ENCODE results near the gene AUTS2.

AUTS2 gene

DNA sequence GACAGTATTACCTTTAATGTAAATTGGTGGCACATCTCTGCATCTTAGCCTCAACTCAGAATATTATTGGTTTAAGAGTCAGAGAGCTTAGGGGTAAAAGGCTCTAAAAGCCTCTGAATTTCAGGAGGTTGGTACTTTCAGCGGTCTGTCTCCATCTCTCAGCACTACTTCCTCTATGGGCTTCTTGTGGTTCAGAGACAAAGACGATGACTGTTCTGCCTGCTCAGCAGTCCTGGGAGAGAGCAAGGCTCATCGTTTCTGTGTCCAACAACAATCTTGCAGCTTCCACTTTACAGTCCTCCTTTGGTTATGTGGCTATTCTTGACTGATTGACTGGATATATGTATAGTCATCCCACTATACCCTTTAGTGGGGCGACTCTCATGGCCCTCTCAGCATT lies 394.7 kb downstream of the AUTS2 start:
- Histone ChIP-seq H3K9ac (ENCODE audit: low read length in 2 of 2) (no peak overlapping the region), H3K4me1 (ENCODE audit: control insufficient read depth, insufficient read depth, low read length) (peaks cover 10% of the 10 kb centered on the region), H3K27me3 (ENCODE audit: control insufficient read depth in 1 of 2, insufficient read depth in 2 of 2, low read length in 2 of 2) (no peaks in the 10 kb centered on the region), H3K36me3 (ENCODE audit: control insufficient read depth in 2 of 2, insufficient read depth in 2 of 2, low read length in 2 of 2) (no peaks in the 10 kb centered on the region), H3K4me3 (ENCODE audit: low read length in 2 of 2) (no peak overlapping the region), H3K9me3 (ENCODE audit: control insufficient read depth in 2 of 2, low read length in 2 of 2) (no peaks in the 10 kb centered on the region), H3K27ac (ENCODE audit: low read length) (no peak overlapping the region)

DNA sequence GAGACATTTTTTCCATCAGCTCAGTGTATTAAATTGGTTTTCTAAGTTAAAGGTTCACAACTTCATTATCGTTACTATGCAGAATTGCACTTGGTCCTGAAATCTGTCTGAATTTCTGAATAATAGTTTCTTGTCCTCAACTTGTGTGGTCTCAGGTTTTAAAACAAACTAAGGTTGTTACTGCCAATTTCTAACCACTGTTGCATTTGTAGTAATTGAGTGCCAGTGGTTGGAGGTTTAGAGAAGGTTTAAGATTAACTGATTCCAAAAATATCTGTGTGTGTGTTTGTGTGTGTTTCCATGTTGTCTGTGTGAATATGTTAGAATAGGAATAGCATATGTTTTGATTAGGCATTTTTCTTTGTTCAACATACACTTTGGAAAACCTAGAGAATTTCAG lies 395.9 kb downstream of the AUTS2 start:
- Histone ChIP-seq H3K9me3 (ENCODE audit: control insufficient read depth in 2 of 2, low read length in 2 of 2) (no peaks in the 10 kb centered on the region), H3K36me3 (ENCODE audit: control insufficient read depth in 2 of 2, insufficient read depth in 2 of 2, low read length in 2 of 2) (no peaks in the 10 kb centered on the region), H3K27ac (ENCODE audit: low read length) (no peak overlapping the region), H3K27me3 (ENCODE audit: control insufficient read depth in 1 of 2, insufficient read depth in 2 of 2, low read length in 2 of 2) (no peaks in the 10 kb centered on the region), H3K4me3 (ENCODE audit: low read length in 2 of 2) (no peak overlapping the region), H3K4me1 (ENCODE audit: control insufficient read depth, insufficient read depth, low read length) (peaks cover 10% of the 10 kb centered on the region), H3K9ac (ENCODE audit: low read length in 2 of 2) (no peak overlapping the region)

DNA sequence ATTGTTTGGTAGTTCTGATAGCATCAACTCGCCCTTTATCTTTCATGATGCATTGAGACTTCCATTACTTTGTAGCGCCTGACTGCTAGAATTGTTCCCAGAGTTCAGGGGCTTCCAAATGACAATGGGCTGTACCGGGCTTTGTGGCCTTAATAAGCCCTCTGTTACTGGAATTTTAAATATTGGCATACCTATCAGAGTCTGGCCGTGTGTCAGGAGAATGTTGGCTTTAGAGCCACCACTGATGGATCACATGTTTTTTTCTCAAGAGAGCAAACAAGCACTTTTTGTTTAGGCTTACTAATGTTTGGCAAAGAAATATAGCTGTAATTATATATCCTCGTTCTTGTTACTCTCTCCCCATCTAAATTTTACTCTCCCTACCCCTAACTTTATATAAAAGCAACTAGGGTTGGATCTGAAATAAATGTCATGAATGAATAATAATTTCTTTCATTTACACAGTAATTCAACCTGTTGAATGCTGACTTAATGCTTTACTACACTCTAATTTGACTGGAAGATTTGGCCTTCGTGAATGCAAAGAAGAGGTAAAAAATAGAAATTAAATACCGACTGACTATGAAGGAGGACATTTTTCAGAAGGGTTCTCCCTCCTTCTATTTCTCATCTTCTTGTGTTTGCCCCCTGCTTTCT lies 396.7 kb downstream of the AUTS2 start:
- Histone ChIP-seq H3K9ac (ENCODE audit: low read length in 2 of 2) (no peak overlapping the region), H3K9me3 (ENCODE audit: control insufficient read depth in 2 of 2, low read length in 2 of 2) (no peaks in the 10 kb centered on the region), H3K27ac (ENCODE audit: low read length) (no peak overlapping the region), H3K4me3 (ENCODE audit: low read length in 2 of 2) (no peak overlapping the region), H3K36me3 (ENCODE audit: control insufficient read depth in 2 of 2, insufficient read depth in 2 of 2, low read length in 2 of 2) (no peaks in the 10 kb centered on the region), H3K27me3 (ENCODE audit: control insufficient read depth in 1 of 2, insufficient read depth in 2 of 2, low read length in 2 of 2) (no peaks in the 10 kb centered on the region), H3K4me1 (ENCODE audit: control insufficient read depth, insufficient read depth, low read length) (peaks cover 10% of the 10 kb centered on the region)

DNA sequence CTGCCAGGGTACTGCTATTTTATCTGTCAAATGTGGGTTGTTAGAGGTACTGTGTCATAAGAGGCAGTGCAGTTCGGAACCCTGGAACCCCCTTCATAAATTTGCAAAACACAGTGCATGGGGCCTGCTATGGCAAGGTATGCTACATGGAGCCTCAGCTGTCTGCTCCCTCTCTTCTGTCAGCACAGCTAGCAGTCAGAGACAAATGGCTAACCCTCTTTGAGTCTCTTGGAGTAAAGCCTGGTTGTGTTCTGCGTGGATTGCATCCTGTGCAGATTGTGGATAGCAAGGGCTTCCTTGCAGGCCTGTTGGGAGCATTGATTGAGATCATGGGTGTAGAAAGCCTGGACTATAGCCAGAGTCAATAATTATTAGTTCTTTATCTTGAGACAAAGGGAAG lies 397.8 kb downstream of the AUTS2 start:
- Histone ChIP-seq H3K36me3 (ENCODE audit: control insufficient read depth in 2 of 2, insufficient read depth in 2 of 2, low read length in 2 of 2) (no peaks in the 10 kb centered on the region), H3K27ac (ENCODE audit: low read length) (no peak overlapping the region), H3K9ac (ENCODE audit: low read length in 2 of 2) (no peak overlapping the region), H3K9me3 (ENCODE audit: control insufficient read depth in 2 of 2, low read length in 2 of 2) (no peaks in the 10 kb centered on the region), H3K4me1 (ENCODE audit: control insufficient read depth, insufficient read depth, low read length) (peaks cover 14% of the 10 kb centered on the region), H3K27me3 (ENCODE audit: control insufficient read depth in 1 of 2, insufficient read depth in 2 of 2, low read length in 2 of 2) (no peaks in the 10 kb centered on the region), H3K4me3 (ENCODE audit: low read length in 2 of 2) (no peak overlapping the region)

DNA sequence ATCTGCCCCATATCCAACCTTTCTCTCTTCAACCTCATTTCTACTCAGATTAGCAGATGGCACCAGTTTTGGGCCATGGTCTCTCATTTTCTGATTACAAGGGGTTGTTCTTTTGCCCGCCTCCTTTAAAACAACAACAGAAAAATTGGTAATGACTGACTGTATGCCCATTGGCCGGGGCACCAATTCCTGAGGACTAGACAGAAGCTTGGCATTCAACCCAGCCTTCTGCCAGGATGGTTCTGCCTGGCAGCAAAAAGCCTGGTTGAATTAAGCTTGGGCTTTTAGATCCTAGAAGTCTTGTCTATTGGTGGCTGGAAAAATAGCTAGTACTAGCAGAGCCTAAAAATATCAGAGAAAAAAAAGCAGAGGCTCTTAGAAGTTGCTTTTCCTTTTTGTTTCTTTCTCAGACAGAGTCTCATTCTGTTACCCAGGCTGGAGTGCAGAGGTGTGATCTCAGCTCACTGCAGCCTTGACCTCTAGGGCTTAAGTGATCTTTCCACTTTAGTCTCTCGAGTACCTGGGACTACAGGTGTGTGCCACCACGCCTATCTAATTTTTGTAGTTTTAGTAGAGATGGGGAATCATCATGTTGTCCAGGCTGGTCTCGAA lies 402.6 kb downstream of the AUTS2 start:
- Histone ChIP-seq H3K27ac (ENCODE audit: low read length) (peak overlapping the region; percentile 31), H3K4me1 (ENCODE audit: control insufficient read depth, insufficient read depth, low read length) (peaks cover 10% of the 10 kb centered on the region), H3K36me3 (ENCODE audit: control insufficient read depth in 2 of 2, insufficient read depth in 2 of 2, low read length in 2 of 2) (no peaks in the 10 kb centered on the region), H3K27me3 (ENCODE audit: control insufficient read depth in 1 of 2, insufficient read depth in 2 of 2, low read length in 2 of 2) (no peaks in the 10 kb centered on the region), H3K9ac (ENCODE audit: low read length in 2 of 2) (no peak overlapping the region), H3K9me3 (ENCODE audit: control insufficient read depth in 2 of 2, low read length in 2 of 2) (no peaks in the 10 kb centered on the region), H3K4me3 (ENCODE audit: low read length in 2 of 2) (no peak overlapping the region)

DNA sequence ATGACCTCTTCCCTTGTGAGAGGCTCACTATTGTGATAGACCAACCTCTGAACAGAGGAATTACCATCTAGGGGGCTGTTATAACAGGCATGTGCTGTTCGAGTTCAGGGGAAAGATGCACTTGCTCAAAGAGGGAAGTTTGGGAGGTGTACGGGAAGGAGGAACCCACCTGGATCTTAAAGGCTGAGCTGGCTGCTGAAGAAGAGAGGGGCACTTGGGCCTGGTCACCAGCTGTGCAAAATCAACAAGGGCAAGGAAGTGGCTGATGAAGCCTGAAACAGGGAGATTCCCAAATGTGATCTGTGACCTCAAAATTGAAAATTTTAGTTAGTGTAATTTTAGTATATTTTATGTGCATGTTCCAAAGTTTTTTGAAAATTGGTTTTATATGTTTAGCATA lies 407.2 kb downstream of the AUTS2 start:
- H3K9ac ChIP-seq (ENCODE audit: low read length in 2 of 2) = no peak overlapping the region
- H3K4me1 ChIP-seq (ENCODE audit: control insufficient read depth, insufficient read depth, low read length) = peaks cover 10% of the 10 kb centered on the region
- H3K27me3 ChIP-seq (ENCODE audit: control insufficient read depth in 1 of 2, insufficient read depth in 2 of 2, low read length in 2 of 2) = no peaks in the 10 kb centered on the region
- no peaks in the 10 kb centered on the region for H3K9me3 ChIP-seq (ENCODE audit: control insufficient read depth in 2 of 2, low read length in 2 of 2)
- H3K4me3 ChIP-seq (ENCODE audit: low read length in 2 of 2) = no peak overlapping the region
- H3K36me3 ChIP-seq (ENCODE audit: control insufficient read depth in 2 of 2, insufficient read depth in 2 of 2, low read length in 2 of 2) = no peaks in the 10 kb centered on the region
- no peak overlapping the region for H3K27ac ChIP-seq (ENCODE audit: low read length)

DNA sequence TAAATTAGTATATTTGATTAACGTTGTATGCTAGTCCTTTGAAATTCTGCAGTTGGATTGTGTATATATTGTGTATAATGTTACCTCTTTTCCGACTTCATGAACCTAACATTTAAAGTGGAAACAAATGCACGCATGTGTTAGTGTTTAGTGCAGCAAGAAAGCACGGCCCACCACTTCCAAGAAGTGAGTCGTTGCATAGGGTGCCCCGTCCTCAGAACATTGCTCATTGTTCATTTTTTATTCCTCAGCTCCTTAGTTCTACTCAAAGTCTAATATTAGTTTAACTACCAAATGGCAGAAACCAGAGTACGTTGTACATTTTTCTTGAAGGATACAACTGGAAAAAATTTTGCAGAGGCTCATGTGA lies 407.6 kb downstream of the AUTS2 start:
- peak overlapping the region; percentile 18 to 57 for H3K4me3 ChIP-seq (ENCODE audit: low read length in 2 of 2)
- H3K4me1 ChIP-seq (ENCODE audit: control insufficient read depth, insufficient read depth, low read length) = peaks cover 9% of the 10 kb centered on the region
- no peaks in the 10 kb centered on the region for H3K36me3 ChIP-seq (ENCODE audit: control insufficient read depth in 2 of 2, insufficient read depth in 2 of 2, low read length in 2 of 2)
- H3K27me3 ChIP-seq (ENCODE audit: control insufficient read depth in 1 of 2, insufficient read depth in 2 of 2, low read length in 2 of 2) = no peaks in the 10 kb centered on the region
- peak overlapping the region; percentile 20 for H3K27ac ChIP-seq (ENCODE audit: low read length)
- H3K9ac ChIP-seq (ENCODE audit: low read length in 2 of 2) = peak overlapping the region; percentile 13 to 58
- no peaks in the 10 kb centered on the region for H3K9me3 ChIP-seq (ENCODE audit: control insufficient read depth in 2 of 2, low read length in 2 of 2)

DNA sequence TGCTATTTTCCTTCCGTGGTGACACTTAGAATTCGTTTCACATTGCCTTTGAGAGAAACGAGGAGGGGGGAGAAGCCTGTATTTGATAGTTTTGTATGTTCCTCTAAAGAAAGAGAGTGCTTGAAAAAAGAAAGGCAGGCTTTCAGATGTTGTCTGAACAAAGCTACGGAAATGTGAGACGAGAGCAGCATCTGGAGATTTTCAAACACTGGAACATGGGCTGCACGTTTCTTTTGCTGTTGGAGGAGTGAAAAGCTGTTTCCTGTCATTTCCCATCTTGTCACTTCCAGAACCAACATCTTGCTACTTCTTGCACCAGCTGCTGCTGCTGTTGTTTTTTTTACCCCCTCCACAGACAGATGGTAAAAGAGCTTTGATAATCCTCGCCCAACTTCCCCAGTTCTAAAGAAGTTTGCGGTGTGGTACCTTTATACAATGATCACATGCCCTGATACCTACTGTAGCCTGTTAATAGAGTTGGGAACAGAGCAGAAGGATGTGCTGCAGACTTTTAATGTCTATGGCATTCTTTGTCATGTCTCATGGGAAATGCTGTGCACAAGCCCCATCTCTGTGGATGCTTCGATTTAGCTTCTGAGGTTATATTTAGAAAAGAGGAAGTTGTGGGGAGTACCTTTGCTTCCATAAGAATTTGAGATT lies 408.1 kb downstream of the AUTS2 start:
- H3K27me3 ChIP-seq (ENCODE audit: control insufficient read depth in 1 of 2, insufficient read depth in 2 of 2, low read length in 2 of 2) = no peaks in the 10 kb centered on the region
- peak overlapping the region; percentile 13 to 58 for H3K9ac ChIP-seq (ENCODE audit: low read length in 2 of 2)
- no peaks in the 10 kb centered on the region for H3K9me3 ChIP-seq (ENCODE audit: control insufficient read depth in 2 of 2, low read length in 2 of 2)
- H3K36me3 ChIP-seq (ENCODE audit: control insufficient read depth in 2 of 2, insufficient read depth in 2 of 2, low read length in 2 of 2) = no peaks in the 10 kb centered on the region
- H3K27ac ChIP-seq (ENCODE audit: low read length) = peak overlapping the region; percentile 20
- H3K4me3 ChIP-seq (ENCODE audit: low read length in 2 of 2) = peak overlapping the region; percentile 18 to 57
- peaks cover 5% of the 10 kb centered on the region for H3K4me1 ChIP-seq (ENCODE audit: control insufficient read depth, insufficient read depth, low read length)

DNA sequence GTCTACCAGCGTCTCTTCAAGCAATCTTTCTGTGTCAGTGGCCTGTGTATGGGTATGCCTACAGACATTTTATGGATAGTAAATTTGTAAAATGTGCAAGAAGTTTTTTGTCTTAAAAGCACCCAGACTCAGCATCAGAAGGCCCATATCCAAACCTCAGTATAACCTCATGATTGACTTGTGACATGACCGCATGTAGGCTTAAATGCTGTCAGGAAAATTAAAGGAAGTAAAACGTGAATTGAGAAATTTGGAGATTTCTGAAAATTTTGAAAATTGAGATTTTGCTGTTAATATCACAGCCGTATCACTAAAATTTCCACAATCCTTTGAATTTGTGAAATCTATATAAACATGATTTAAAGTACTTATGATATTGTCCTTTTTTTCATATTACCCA lies 410.2 kb downstream of the AUTS2 start:
- H3K9me3 ChIP-seq (ENCODE audit: control insufficient read depth in 2 of 2, low read length in 2 of 2) = no peaks in the 10 kb centered on the region
- no peak overlapping the region for H3K4me3 ChIP-seq (ENCODE audit: low read length in 2 of 2)
- H3K27me3 ChIP-seq (ENCODE audit: control insufficient read depth in 1 of 2, insufficient read depth in 2 of 2, low read length in 2 of 2) = no peaks in the 10 kb centered on the region
- H3K9ac ChIP-seq (ENCODE audit: low read length in 2 of 2) = no peak overlapping the region
- no peak overlapping the region for H3K27ac ChIP-seq (ENCODE audit: low read length)
- H3K36me3 ChIP-seq (ENCODE audit: control insufficient read depth in 2 of 2, insufficient read depth in 2 of 2, low read length in 2 of 2) = no peaks in the 10 kb centered on the region
- H3K4me1 ChIP-seq (ENCODE audit: control insufficient read depth, insufficient read depth, low read length) = peaks cover 5% of the 10 kb centered on the region

DNA sequence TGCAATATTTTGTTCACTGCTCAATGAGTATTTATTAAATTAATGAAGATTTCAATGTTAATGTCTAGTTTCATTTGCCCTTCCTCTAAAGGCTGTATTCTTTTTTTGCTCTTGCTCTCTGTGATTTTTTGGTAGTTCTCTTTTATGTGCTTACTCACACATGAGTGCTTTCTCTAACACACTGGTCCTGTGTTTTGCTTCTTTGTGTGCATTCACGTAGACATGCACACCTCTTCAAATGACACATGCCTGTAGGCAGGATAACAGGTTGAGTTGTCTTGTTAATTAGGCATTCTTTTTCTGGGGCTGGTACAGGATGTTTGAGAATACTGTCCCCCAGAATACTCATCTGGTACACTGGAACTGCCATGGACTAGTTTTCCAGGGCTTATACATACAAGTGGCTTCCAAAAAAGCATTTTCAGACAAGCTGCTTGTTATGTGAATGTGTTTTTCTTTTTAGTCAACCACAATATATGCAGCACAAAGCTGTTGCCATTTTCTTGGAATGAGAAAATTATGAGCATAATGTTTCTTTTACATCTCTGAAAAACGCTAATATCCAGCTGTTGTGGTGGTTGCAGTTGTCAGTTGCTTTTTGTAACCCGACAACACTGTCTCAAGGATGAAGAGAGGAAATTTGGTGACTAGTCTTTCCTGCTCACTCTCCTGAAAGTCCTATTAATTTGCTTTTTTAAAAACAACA lies 416.4 kb downstream of the AUTS2 start:
- H3K4me1 ChIP-seq (ENCODE audit: control insufficient read depth, insufficient read depth, low read length) = no peaks in the 10 kb centered on the region
- H3K9me3 ChIP-seq (ENCODE audit: control insufficient read depth in 2 of 2, low read length in 2 of 2) = no peaks in the 10 kb centered on the region
- no peak overlapping the region for H3K4me3 ChIP-seq (ENCODE audit: low read length in 2 of 2)
- no peak overlapping the region for H3K27ac ChIP-seq (ENCODE audit: low read length)
- H3K9ac ChIP-seq (ENCODE audit: low read length in 2 of 2) = no peak overlapping the region
- no peaks in the 10 kb centered on the region for H3K36me3 ChIP-seq (ENCODE audit: control insufficient read depth in 2 of 2, insufficient read depth in 2 of 2, low read length in 2 of 2)
- H3K27me3 ChIP-seq (ENCODE audit: control insufficient read depth in 1 of 2, insufficient read depth in 2 of 2, low read length in 2 of 2) = no peaks in the 10 kb centered on the region
